HepG2 (cell line): ENCODE measurements around the gene COX14. TPM values are rescaled to one million over a fixed set of nuclear protein-coding genes. Genes with fewer than 3 reads are reported as not detected.
A peak's percentile ranks its signal among the peaks of the same experiment; 100 is the strongest.

Source experiments
- ASH2L ChIP-seq: fragments of 300-600, 200-600 bp; sonication (generic); IDR thresholded peaks from 2 replicates; pipeline ENCODE4 v1.7.0; 2017; ENCODE audit warnings: low read depth, mild to moderate bottlenecking, moderate library complexity, mixed read lengths, low read length; ENCODE audit not compliant: insufficient read length
- BRF2 ChIP-seq: sonication (generic); formaldehyde crosslinking; IDR thresholded peaks from 2 replicates; pipeline ENCODE4 v1.8.1; 2022; ENCODE audit warnings: mild to moderate bottlenecking, missing genetic modification reagents
- CHD4 ChIP-seq: fragments of 200-600 bp; sonication (generic); IDR thresholded peaks from 2 replicates; pipeline ENCODE4 v1.7.0; 2017; ENCODE audit warnings: mild to moderate bottlenecking, low read length, borderline replicate concordance
- EP300 ChIP-seq, 3 experiments: sonication (generic) in 1 of 3; formaldehyde crosslinking in 1 of 3; IDR thresholded peaks; 2 replicates each; pipeline versions ENCODE4 v1.5.1 to v1.6.1; 2011 to 2020; ENCODE audit warnings: low read depth in 2 of 3, low read length in 2 of 3, borderline replicate concordance in 1 of 3, improper control_type of control experiment in 1 of 3, mild to moderate bottlenecking in 1 of 3, missing genetic modification reagents in 1 of 3, moderate library complexity in 1 of 3
- FLYWCH1 ChIP-seq: sonication (generic); formaldehyde crosslinking; IDR thresholded peaks from 2 replicates; pipeline ENCODE4 v1.8.1; 2023; ENCODE audit warnings: mild to moderate bottlenecking, missing genetic modification reagents
- FOXO1 ChIP-seq: sonication (generic); formaldehyde crosslinking; IDR thresholded peaks from 2 replicates; pipeline ENCODE4 v1.4.0; 2020; ENCODE audit warnings: missing genetic modification reagents
- NBN ChIP-seq: fragments of 450-650 bp; conservative IDR thresholded peaks from 2 replicates; pipeline ENCODE4 v1.6.1; 2017
- RARG ChIP-seq: sonication (generic); formaldehyde crosslinking; IDR thresholded peaks from 2 replicates; pipeline ENCODE4 v1.4.0; 2020; ENCODE audit warnings: low read depth, mild to moderate bottlenecking, missing genetic modification reagents
- SNAPC2 ChIP-seq: sonication (generic); formaldehyde crosslinking; IDR thresholded peaks from 2 replicates; pipeline ENCODE4 v1.8.1; 2022; ENCODE audit warnings: mild to moderate bottlenecking, missing genetic modification reagents
- TAF1 ChIP-seq: sonication (generic); formaldehyde crosslinking; IDR thresholded peaks from 2 replicates; pipeline ENCODE4 v1.4.0; 2020; ENCODE audit warnings: missing genetic modification reagents
- ZBTB37 ChIP-seq: sonication (generic); formaldehyde crosslinking; IDR thresholded peaks from 2 replicates; pipeline ENCODE4 v1.4.0; 2020; ENCODE audit warnings: mild to moderate bottlenecking, missing genetic modification reagents
- ZIK1 ChIP-seq: sonication (generic); formaldehyde crosslinking; IDR thresholded peaks from 2 replicates; pipeline ENCODE4 v1.5.0; 2020; ENCODE audit warnings: mild to moderate bottlenecking, low read depth, missing genetic modification reagents, borderline replicate concordance
- ZNF263 ChIP-seq: sonication (generic); formaldehyde crosslinking; IDR thresholded peaks from 2 replicates; pipeline ENCODE4 v1.4.0; 2020; ENCODE audit warnings: missing genetic modification reagents
- ZNF552 ChIP-seq: sonication (generic); formaldehyde crosslinking; IDR thresholded peaks from 2 replicates; pipeline ENCODE4 v1.9.0; 2022; ENCODE audit warnings: missing genetic modification reagents, mild to moderate bottlenecking, borderline replicate concordance
- ZNF614 ChIP-seq: IDR thresholded peaks from 2 replicates; pipeline ENCODE4 v1.6.1; 2018; ENCODE audit warnings: missing biosample characterization, missing genetic modification reagents, inconsistent platforms, borderline replicate concordance
- ZSCAN30 ChIP-seq: sonication (generic); formaldehyde crosslinking; IDR thresholded peaks from 2 replicates; pipeline ENCODE4 v1.5.0; 2020; ENCODE audit warnings: mild to moderate bottlenecking, missing genetic modification reagents
- polyA plus RNA-seq, 8 experiments: library from polyadenylated mRNA; depleted of rRNA in 3 of 8; stranded (reverse) in 7 of 8; unstranded in 1 of 8; fragments of >200 nt; fragmentation: Illumina TruSeq in 4 of 8; extraction: Trizol in 4 of 8; gene quantifications; 2 replicates each; pipeline versions ENCODE4 v1.2.1 to v1.2.3, GENCODE V29; 2011 to 2016; ENCODE audit warnings: low read depth in 4 of 8, missing spikeins in 1 of 8, mixed read lengths in 1 of 8; ENCODE audit not compliant: insufficient read depth in 1 of 8
- total RNA-seq, 5 experiments: library from RNA; depleted of rRNA; stranded (reverse); fragments of >200 nt; fragmentation: Illumina TruSeq; extraction: Trizol; gene quantifications; 2 replicates each; pipeline ENCODE4 v1.2.3, GENCODE V29; 2016; ENCODE audit warnings: low read depth in 1 of 5
- TF ChIP-seq, protein P1 (sequence below): sonication (generic); formaldehyde crosslinking; IDR thresholded peaks from 2 replicates; pipeline ENCODE4 v1.5.0; 2020; ENCODE audit warnings: missing genetic modification reagents
- TF ChIP-seq, protein P2 (sequence below): sonication (generic); formaldehyde crosslinking; IDR thresholded peaks from 2 replicates; pipeline ENCODE4 v1.4.0; 2020; ENCODE audit warnings: mild to moderate bottlenecking, missing genetic modification reagents
- TF ChIP-seq, protein P3 (sequence below): sonication (generic); formaldehyde crosslinking; IDR thresholded peaks from 2 replicates; pipeline ENCODE4 v1.5.1; 2020; ENCODE audit warnings: mild to moderate bottlenecking, missing genetic modification reagents, borderline replicate concordance

Gene COX14
- total and polyA plus RNA-seq, 2 of the 13 experiments (the other 11 are each of a cell fraction or from before 2014, with no cell fraction given), result 53.0 to 71.6 TPM

DNA sequence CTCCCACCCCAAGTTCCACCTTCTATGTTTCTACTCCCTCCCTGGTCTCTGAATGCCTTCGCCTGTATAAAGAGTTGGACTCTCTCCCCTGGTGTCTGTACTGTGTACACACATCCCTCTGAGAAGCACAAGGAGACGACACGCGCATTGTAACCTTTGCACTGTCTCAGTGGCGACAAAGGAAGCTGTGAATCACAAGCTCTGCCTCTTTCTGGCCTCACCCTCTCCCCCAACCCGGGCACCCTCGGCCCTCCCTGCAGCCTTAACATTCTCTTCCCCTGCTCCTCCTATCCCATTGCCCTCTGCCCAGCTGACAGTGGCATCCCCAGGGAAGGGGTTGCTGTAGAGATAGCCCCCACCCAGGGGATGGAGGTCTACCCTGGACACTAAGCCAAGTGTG lies 29.4 kb upstream of the COX14 start (continued):
- TF ChIP-seq BRF2 (CRISPR knock-in tag) (no peak), ZNF263 (CRISPR knock-in tag) (no peak), TAF1 (CRISPR knock-in tag) (no peak), FOXO1 (CRISPR knock-in tag) (peak; percentile 28; the same call in 1 of the 2 replicates), ZSCAN30 (CRISPR knock-in tag) (no peak), ZNF614 (CRISPR knock-in tag) (peak; percentile 53), ASH2L (peak; percentile 51), ZBTB37 (CRISPR knock-in tag) (no peak), FLYWCH1 (no peak), NBN (no peak), ZIK1 (no peak), EP300 (IDR thresholded peaks at IDR 0.05; ENCODE audit: low read depth in 2 of 2, low read length in 2 of 2) (peak in 1 of 2 experiments; percentile 52; a peak in 2 of 4 replicates), EP300 (CRISPR knock-in tag; IDR thresholded peaks at IDR 0.05; ENCODE audit: borderline replicate concordance) (no peak), SNAPC2 (CRISPR knock-in tag) (no peak), CHD4 (no peak), RARG (no peak), ZNF552 (CRISPR knock-in tag) (no peak)
- TF ChIP-seq, protein P1, sequence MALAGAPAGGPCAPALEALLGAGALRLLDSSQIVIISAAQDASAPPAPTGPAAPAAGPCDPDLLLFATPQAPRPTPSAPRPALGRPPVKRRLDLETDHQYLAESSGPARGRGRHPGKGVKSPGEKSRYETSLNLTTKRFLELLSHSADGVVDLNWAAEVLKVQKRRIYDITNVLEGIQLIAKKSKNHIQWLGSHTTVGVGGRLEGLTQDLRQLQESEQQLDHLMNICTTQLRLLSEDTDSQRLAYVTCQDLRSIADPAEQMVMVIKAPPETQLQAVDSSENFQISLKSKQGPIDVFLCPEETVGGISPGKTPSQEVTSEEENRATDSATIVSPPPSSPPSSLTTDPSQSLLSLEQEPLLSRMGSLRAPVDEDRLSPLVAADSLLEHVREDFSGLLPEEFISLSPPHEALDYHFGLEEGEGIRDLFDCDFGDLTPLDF, result no peak
- TF ChIP-seq, protein P2, sequence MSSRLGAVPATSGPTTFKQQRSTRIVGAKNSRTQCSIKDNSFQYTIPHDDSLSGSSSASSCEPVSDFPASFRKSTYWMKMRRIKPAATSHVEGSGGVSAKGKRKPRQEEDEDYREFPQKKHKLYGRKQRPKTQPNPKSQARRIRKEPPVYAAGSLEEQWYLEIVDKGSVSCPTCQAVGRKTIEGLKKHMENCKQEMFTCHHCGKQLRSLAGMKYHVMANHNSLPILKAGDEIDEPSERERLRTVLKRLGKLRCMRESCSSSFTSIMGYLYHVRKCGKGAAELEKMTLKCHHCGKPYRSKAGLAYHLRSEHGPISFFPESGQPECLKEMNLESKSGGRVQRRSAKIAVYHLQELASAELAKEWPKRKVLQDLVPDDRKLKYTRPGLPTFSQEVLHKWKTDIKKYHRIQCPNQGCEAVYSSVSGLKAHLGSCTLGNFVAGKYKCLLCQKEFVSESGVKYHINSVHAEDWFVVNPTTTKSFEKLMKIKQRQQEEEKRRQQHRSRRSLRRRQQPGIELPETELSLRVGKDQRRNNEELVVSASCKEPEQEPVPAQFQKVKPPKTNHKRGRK (CRISPR knock-in tag), result no peak
- TF ChIP-seq, protein P3, sequence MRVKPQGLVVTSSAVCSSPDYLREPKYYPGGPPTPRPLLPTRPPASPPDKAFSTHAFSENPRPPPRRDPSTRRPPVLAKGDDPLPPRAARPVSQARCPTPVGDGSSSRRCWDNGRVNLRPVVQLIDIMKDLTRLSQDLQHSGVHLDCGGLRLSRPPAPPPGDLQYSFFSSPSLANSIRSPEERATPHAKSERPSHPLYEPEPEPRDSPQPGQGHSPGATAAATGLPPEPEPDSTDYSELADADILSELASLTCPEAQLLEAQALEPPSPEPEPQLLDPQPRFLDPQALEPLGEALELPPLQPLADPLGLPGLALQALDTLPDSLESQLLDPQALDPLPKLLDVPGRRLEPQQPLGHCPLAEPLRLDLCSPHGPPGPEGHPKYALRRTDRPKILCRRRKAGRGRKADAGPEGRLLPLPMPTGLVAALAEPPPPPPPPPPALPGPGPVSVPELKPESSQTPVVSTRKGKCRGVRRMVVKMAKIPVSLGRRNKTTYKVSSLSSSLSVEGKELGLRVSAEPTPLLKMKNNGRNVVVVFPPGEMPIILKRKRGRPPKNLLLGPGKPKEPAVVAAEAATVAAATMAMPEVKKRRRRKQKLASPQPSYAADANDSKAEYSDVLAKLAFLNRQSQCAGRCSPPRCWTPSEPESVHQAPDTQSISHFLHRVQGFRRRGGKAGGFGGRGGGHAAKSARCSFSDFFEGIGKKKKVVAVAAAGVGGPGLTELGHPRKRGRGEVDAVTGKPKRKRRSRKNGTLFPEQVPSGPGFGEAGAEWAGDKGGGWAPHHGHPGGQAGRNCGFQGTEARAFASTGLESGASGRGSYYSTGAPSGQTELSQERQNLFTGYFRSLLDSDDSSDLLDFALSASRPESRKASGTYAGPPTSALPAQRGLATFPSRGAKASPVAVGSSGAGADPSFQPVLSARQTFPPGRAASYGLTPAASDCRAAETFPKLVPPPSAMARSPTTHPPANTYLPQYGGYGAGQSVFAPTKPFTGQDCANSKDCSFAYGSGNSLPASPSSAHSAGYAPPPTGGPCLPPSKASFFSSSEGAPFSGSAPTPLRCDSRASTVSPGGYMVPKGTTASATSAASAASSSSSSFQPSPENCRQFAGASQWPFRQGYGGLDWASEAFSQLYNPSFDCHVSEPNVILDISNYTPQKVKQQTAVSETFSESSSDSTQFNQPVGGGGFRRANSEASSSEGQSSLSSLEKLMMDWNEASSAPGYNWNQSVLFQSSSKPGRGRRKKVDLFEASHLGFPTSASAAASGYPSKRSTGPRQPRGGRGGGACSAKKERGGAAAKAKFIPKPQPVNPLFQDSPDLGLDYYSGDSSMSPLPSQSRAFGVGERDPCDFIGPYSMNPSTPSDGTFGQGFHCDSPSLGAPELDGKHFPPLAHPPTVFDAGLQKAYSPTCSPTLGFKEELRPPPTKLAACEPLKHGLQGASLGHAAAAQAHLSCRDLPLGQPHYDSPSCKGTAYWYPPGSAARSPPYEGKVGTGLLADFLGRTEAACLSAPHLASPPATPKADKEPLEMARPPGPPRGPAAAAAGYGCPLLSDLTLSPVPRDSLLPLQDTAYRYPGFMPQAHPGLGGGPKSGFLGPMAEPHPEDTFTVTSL (CRISPR knock-in tag), result no peak; the same call in 1 of the 2 replicates
